ENCODE results near the gene PACS2. TPM values are rescaled to one million over a fixed set of nuclear protein-coding genes. Genes with fewer than 3 reads are reported as not detected.
"Not testable (repeated sequence)": the region's sequence is repeated elsewhere in the genome, so short reads cannot be mapped to it uniquely, and the experiment has no call there.

PACS2 gene
- polyA plus RNA-seq, 1 of the 3 experiments (the other 2 are of a cell fraction): 42.7 TPM

DNA sequence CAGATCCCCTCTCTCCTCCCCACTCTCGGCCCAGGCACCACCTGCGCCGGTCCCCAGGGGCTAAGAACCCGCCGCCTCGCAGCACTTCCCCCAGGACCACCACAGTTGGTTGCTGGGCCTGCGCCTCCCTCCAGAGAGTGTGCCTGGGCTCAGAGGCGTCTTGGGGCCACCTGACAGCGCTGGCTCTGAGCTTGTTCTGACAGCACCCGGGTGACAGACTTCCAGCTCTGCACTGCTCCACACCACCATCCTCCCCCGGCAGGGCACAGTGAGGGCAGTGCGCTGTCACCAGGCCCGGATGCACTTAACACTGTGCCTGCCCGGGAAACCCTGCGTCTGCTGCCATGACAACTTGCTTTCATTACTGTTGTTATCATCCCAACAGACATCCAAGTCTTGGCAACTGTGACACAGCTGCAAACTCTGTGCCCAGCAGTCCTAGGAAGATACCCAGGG lies 20.4 kb upstream of the PACS2 start:
- TF ChIP-seq RAD21 (IDR thresholded peaks at IDR 0.05; ENCODE audit: low read length) (peak; percentile 26; the same call in 1 of the 2 replicates), TEAD4 (IDR thresholded peaks at IDR 0.05; ENCODE audit: borderline replicate concordance, insufficient read depth) (no peak), JUND (IDR thresholded peaks at IDR 0.05) (no peak), FOXM1 (IDR thresholded peaks at IDR 0.05; ENCODE audit: low read depth) (no peak), EP300 (IDR thresholded peaks at IDR 0.05; ENCODE audit: borderline replicate concordance in 1 of 2, low read depth in 1 of 2, low read length in 1 of 2) (peak in 1 of 2 experiments; percentile 82; a peak in 2 of 4 replicates), RCOR1 (IDR thresholded peaks at IDR 0.05; ENCODE audit: low read length) (peak; percentile 83), USF1 (IDR thresholded peaks at IDR 0.05; ENCODE audit: borderline replicate concordance, low read depth) (no peak), RFX5 (IDR thresholded peaks at IDR 0.05; ENCODE audit: low read length) (peak; percentile 61), CHD2 (IDR thresholded peaks at IDR 0.05; ENCODE audit: low read length, partially characterized antibody) (peak; percentile 78), POLR2AphosphoS5 (IDR thresholded peaks at IDR 0.05; ENCODE audit: low read depth, low read length) (no peak), GABPA (IDR thresholded peaks at IDR 0.05; ENCODE audit: low read depth) (no peak), REST (IDR thresholded peaks at IDR 0.05; ENCODE audit: low read depth, low read length) (no peak), GATA2 (CRISPR knock-in tag; IDR thresholded peaks at IDR 0.05) (peak; percentile 88), NRF1 (IDR thresholded peaks at IDR 0.05; ENCODE audit: low read depth, low read length) (no peak), EZH2phosphoT487 (IDR thresholded peaks at IDR 0.05; ENCODE audit: borderline replicate concordance, low read depth) (no peak), FOXJ3 (CRISPR knock-in tag; IDR thresholded peaks at IDR 0.05) (peak; percentile 87), MXI1 (IDR thresholded peaks at IDR 0.05; ENCODE audit: low read depth, low read length) (peak; percentile 99), SIN3A (IDR thresholded peaks at IDR 0.05; ENCODE audit: borderline replicate concordance, low read depth, low read length) (no peak), USF2 (IDR thresholded peaks at IDR 0.05; ENCODE audit: borderline replicate concordance, low read depth, low read length) (no peak)
- Histone ChIP-seq H3K9me2 (no peaks in the 10 kb centered on the region), H3K79me2 (ENCODE audit: insufficient read depth) (peaks cover 97% of the 10 kb centered on the region), H2AFZ (ENCODE audit: low read depth) (no peak overlapping the region), H3K9me3 (no peaks in the 10 kb centered on the region), H3K27me3 (ENCODE audit: insufficient read depth) (no peaks in the 10 kb centered on the region), H3K9ac (peak overlapping the region; percentile 29; the same call in 1 of the 2 replicates), H3K4me1 (ENCODE audit: control insufficient read depth in 1 of 2, insufficient read depth in 2 of 2, low read depth in 1 of 2, low read length in 1 of 2) (peaks cover 0 to 44% of the 10 kb centered on the region in 2 experiments; a peak in 3 of 4 replicates), H3K4me3 (ENCODE audit: low read depth in 2 of 2, low read length in 1 of 2) (no peak overlapping the region), H3F3A (replicated peaks; ENCODE audit: insufficient read depth) (no peaks in the 10 kb centered on the region), H3K27ac (ENCODE audit: low read depth in 2 of 2, low read length in 1 of 2) (peak overlapping the region; percentile 41 to 98; a peak in 3 of 4 replicates), H4K20me1 (ENCODE audit: insufficient read depth) (peaks cover 63% of the 10 kb centered on the region), H3K36me3 (replicated peaks in 1 of 2; ENCODE audit: control insufficient read depth in 1 of 2, insufficient read depth in 2 of 2, low read length in 1 of 2) (no peaks in the 10 kb centered on the region), H3K4me2 (peak overlapping the region; percentile 54; the same call in 1 of the 2 replicates)
- ChIA-PET POLR2A (interaction anchor here (0.8 to 1.0 kb wide), 2 partner anchors 34 to 88 kb away, joined by 3 read pairs; no protein-coding TSS in a partner anchor), CTCF (interaction anchor here (0.7 to 3.0 kb wide), 9 partner anchors 12 to 207 kb away, joined by 3 to 10 read pairs (median 4); partner anchors contain the start of gene NUDT14)
- DNase-seq: peak; percentile 91
- 50% methylated on average over 14 of the region's 15 CpGs for WGBS (ENCODE audit: low lambda C conversion rate)

GRCh38 chr14:105297311-105297710 lies 17.2 kb upstream of the PACS2 start:
- Histone ChIP-seq H4K20me1 (ENCODE audit: insufficient read depth) (peaks cover 46% of the 10 kb centered on the region), H3K4me1 (ENCODE audit: control insufficient read depth in 1 of 2, insufficient read depth in 2 of 2, low read depth in 1 of 2, low read length in 1 of 2) (peaks cover 0 to 35% of the 10 kb centered on the region in 2 experiments; a peak in 3 of 4 replicates), H3K79me2 (ENCODE audit: insufficient read depth) (peaks cover 78% of the 10 kb centered on the region)
- H2AFZ ChIP-seq (ENCODE audit: low read depth); H3K4me3 ChIP-seq (ENCODE audit: low read depth in 2 of 2, low read length in 1 of 2); H3K27ac ChIP-seq (ENCODE audit: low read depth in 2 of 2, low read length in 1 of 2); H3K4me2 ChIP-seq; H3K9me2 ChIP-seq; H3K9ac ChIP-seq; POLR2A ChIA-PET; H3K27me3 ChIP-seq (ENCODE audit: insufficient read depth); H3K9me3 ChIP-seq; H3F3A ChIP-seq (replicated peaks; ENCODE audit: insufficient read depth); DNase-seq; H3K36me3 ChIP-seq (replicated peaks in 1 of 2; ENCODE audit: control insufficient read depth in 1 of 2, insufficient read depth in 2 of 2, low read length in 1 of 2): not testable (repeated sequence)
- WGBS (ENCODE audit: low lambda C conversion rate): 97% methylated on average over 11 of the region's 11 CpGs
- CTCF ChIA-PET: interaction anchor here (1.0 to 2.3 kb wide), 4 partner anchors 20 to 207 kb away, joined by 3 to 8 read pairs (median 4); no protein-coding TSS in a partner anchor

All from SK-N-SH (cell line).